ENCODE measurements around the gene FILIP1L. TPM values are rescaled to one million over a fixed set of nuclear protein-coding genes. Genes with fewer than 3 reads are reported as not detected.
"Not testable (repeated sequence)": the region's sequence is repeated elsewhere in the genome, so short reads cannot be mapped to it uniquely, and the experiment has no call there.

Gene FILIP1L
- total RNA-seq, 2 donors from 2014 or later = 0.35 to 0.50 TPM

GRCh38 chr3:99842826-99843589, 271.3 kb downstream of the FILIP1L start:
- H3K9me3 Mint-ChIP-seq = no peaks in the 10 kb centered on the region
- no peak for ATAC-seq (replicated peaks)
- no peak overlapping the region for H3K27ac Mint-ChIP-seq
- no peaks in the 10 kb centered on the region for H3K27me3 Mint-ChIP-seq
- H3K36me3 Mint-ChIP-seq (ENCODE audit: low read depth) = no peaks in the 10 kb centered on the region
- H3K4me3 Mint-ChIP-seq = no peak overlapping the region
- peaks cover 5% of the 10 kb centered on the region for H3K4me1 Mint-ChIP-seq

GRCh38 chr3:99841949-99842348, 272.4 kb downstream of the FILIP1L start:
- not testable (repeated sequence) for H3K36me3 Mint-ChIP-seq (ENCODE audit: low read depth); H3K4me3 Mint-ChIP-seq; H3K4me1 Mint-ChIP-seq; H3K27ac Mint-ChIP-seq; H3K27me3 Mint-ChIP-seq; ATAC-seq (replicated peaks); H3K9me3 Mint-ChIP-seq

GRCh38 chr3:99839613-99840012, 274.7 kb downstream of the FILIP1L start:
- ATAC-seq (replicated peaks) = no peak

GRCh38 chr3:99838755-99839154, 275.5 kb downstream of the FILIP1L start:
- Mint-ChIP-seq H3K27ac (no peak overlapping the region), H3K4me3 (no peak overlapping the region), H3K4me1 (no peaks in the 10 kb centered on the region)

More at GRCh38 chr3:99839613-99840012, 274.7 kb downstream of the FILIP1L start:
- Mint-ChIP-seq H3K36me3 (ENCODE audit: low read depth) (no peaks in the 10 kb centered on the region), H3K27me3 (no peaks in the 10 kb centered on the region), H3K4me1 (peaks cover 1% of the 10 kb centered on the region), H3K4me3 (no peak overlapping the region), H3K9me3 (no peaks in the 10 kb centered on the region), H3K27ac (no peak overlapping the region)

GRCh38 chr3:99837715-99838114, 276.6 kb downstream of the FILIP1L start:
- H3K27me3 Mint-ChIP-seq = no peaks in the 10 kb centered on the region
- no peaks in the 10 kb centered on the region for H3K36me3 Mint-ChIP-seq (ENCODE audit: low read depth)
- no peak overlapping the region for H3K4me3 Mint-ChIP-seq
- no peak for ATAC-seq (replicated peaks)
- no peak overlapping the region for H3K27ac Mint-ChIP-seq
- peaks cover 4% of the 10 kb centered on the region for H3K4me1 Mint-ChIP-seq
- H3K9me3 Mint-ChIP-seq = no peaks in the 10 kb centered on the region

More at GRCh38 chr3:99838755-99839154, 275.5 kb downstream of the FILIP1L start:
- Mint-ChIP-seq H3K36me3 (ENCODE audit: low read depth) (no peaks in the 10 kb centered on the region), H3K27me3 (no peaks in the 10 kb centered on the region), H3K9me3 (no peaks in the 10 kb centered on the region)
- no peak for ATAC-seq (replicated peaks)

- H3K36me3 Mint-ChIP-seq (ENCODE audit: low read depth) = no peaks in the 10 kb centered on the region
- no peak for ATAC-seq (replicated peaks)
- no peak overlapping the region for H3K27ac Mint-ChIP-seq
- H3K27me3 Mint-ChIP-seq = no peaks in the 10 kb centered on the region
- no peaks in the 10 kb centered on the region for H3K9me3 Mint-ChIP-seq
- H3K4me3 Mint-ChIP-seq = no peak overlapping the region
- peaks cover 4% of the 10 kb centered on the region for H3K4me1 Mint-ChIP-seq
Observed at GRCh38 chr3:99836681-99837080, 277.6 kb downstream of the FILIP1L start.

GRCh38 chr3:99834211-99834957, 279.9 kb downstream of the FILIP1L start:
- Mint-ChIP-seq H3K4me1 (peaks cover 4% of the 10 kb centered on the region), H3K27ac (no peak overlapping the region), H3K4me3 (no peak overlapping the region), H3K27me3 (no peaks in the 10 kb centered on the region), H3K9me3 (no peaks in the 10 kb centered on the region), H3K36me3 (ENCODE audit: low read depth) (no peaks in the 10 kb centered on the region)
- peak; percentile 61 for ATAC-seq (replicated peaks)

GRCh38 chr3:99833617-99834205, 280.6 kb downstream of the FILIP1L start:
- Mint-ChIP-seq H3K27me3 (no peaks in the 10 kb centered on the region), H3K36me3 (ENCODE audit: low read depth) (no peaks in the 10 kb centered on the region), H3K4me3 (no peak overlapping the region), H3K4me1 (peaks cover 4% of the 10 kb centered on the region), H3K27ac (no peak overlapping the region), H3K9me3 (no peaks in the 10 kb centered on the region)
- no peak for ATAC-seq (replicated peaks)

- H3K4me3 Mint-ChIP-seq = no peak overlapping the region
- H3K4me1 Mint-ChIP-seq = peaks cover 14% of the 10 kb centered on the region
- no peaks in the 10 kb centered on the region for H3K36me3 Mint-ChIP-seq (ENCODE audit: low read depth)
- H3K27me3 Mint-ChIP-seq = no peaks in the 10 kb centered on the region
- ATAC-seq (replicated peaks) = no peak
- no peaks in the 10 kb centered on the region for H3K9me3 Mint-ChIP-seq
- H3K27ac Mint-ChIP-seq = no peak overlapping the region
Observed at GRCh38 chr3:99829844-99830243, 284.5 kb downstream of the FILIP1L start.

GRCh38 chr3:99825004-99825640, 289.2 kb downstream of the FILIP1L start:
- ATAC-seq (replicated peaks) = peak; percentile 68
- Mint-ChIP-seq H3K4me1 (peaks cover 19% of the 10 kb centered on the region), H3K36me3 (ENCODE audit: low read depth) (peaks cover 14% of the 10 kb centered on the region), H3K27me3 (no peaks in the 10 kb centered on the region), H3K27ac (peak overlapping the region; percentile 53), H3K4me3 (peak overlapping the region; percentile 33), H3K9me3 (no peaks in the 10 kb centered on the region)

- peak; percentile 37 for ATAC-seq (replicated peaks)
- H3K4me3 Mint-ChIP-seq = no peak overlapping the region
- peak overlapping the region; percentile 5 for H3K27ac Mint-ChIP-seq
- H3K36me3 Mint-ChIP-seq (ENCODE audit: low read depth) = peaks cover 18% of the 10 kb centered on the region
- H3K27me3 Mint-ChIP-seq = no peaks in the 10 kb centered on the region
- peaks cover 24% of the 10 kb centered on the region for H3K4me1 Mint-ChIP-seq
- H3K9me3 Mint-ChIP-seq = no peaks in the 10 kb centered on the region
Observed at GRCh38 chr3:99823723-99824711, 290.3 kb downstream of the FILIP1L start.

GRCh38 chr3:99818818-99819217, 295.5 kb downstream of the FILIP1L start:
- Mint-ChIP-seq H3K27me3 (no peaks in the 10 kb centered on the region), H3K36me3 (ENCODE audit: low read depth) (peaks cover 18% of the 10 kb centered on the region), H3K27ac (peak overlapping the region; percentile 48), H3K4me1 (peaks cover 16% of the 10 kb centered on the region), H3K9me3 (no peaks in the 10 kb centered on the region), H3K4me3 (peak overlapping the region; percentile 90)
- ATAC-seq (replicated peaks) = no peak

GRCh38 chr3:99817437-99818240, 296.7 kb downstream of the FILIP1L start, which contains the start of gene CMSS1:
TSS of gene CMSS1 (plus strand) at chr3:99817862.
- Mint-ChIP-seq H3K27ac (peak within 1 kb of the TSS; percentile 90), H3K4me1 (peaks cover 11% of the 10 kb centered on the region), H3K36me3 (ENCODE audit: low read depth) (peaks cover 18% of the 10 kb centered on the region), H3K4me3 (peak within 1 kb of the TSS; percentile 90), H3K27me3 (no peaks in the 10 kb centered on the region), H3K9me3 (no peaks in the 10 kb centered on the region)
- peak; percentile 95 for ATAC-seq (replicated peaks)

Data from activated T-helper 17 cell treated with anti-CD3 and anti-CD28 coated beads, Interleukin-2, amount 50 U/mL, for 72 hours (primary cell).